GM12878 (cell line): ENCODE measurements around the gene NINL. TPM values are rescaled to one million over a fixed set of nuclear protein-coding genes. Genes with fewer than 3 reads are reported as not detected.
A peak's percentile ranks its signal among the peaks of the same experiment; 100 is the strongest.

Source experiments
- ATAC-seq: fragments of 200-7000 bp; cut with Tn5 transposase; 3 replicates; pipeline ENCODE4 v1.9.1; 2020; ENCODE audit warnings: mild to moderate bottlenecking, moderate library complexity
- BruUV-seq: library from RNA; stranded (reverse); fragments of 400-500 nt; replicated peaks from 2 replicates; lab custom pipeline; 2021; lab: Mats Ljungman, UMichigan
- CTCF ChIA-PET: fragments of 300-600 bp; sonication (Branson Sonifier 250); formaldehyde crosslinking; extraction: SDS; loops from one replicate; lab custom pipeline; 2021; ENCODE audit warnings: inconsistent platforms; lab: Yijun Ruan, JAX
- POLR2A ChIA-PET: fragments of 350-600 bp; formaldehyde crosslinking; extraction: SDS; loops from one replicate; lab custom pipeline; 2021; ENCODE audit warnings: inconsistent platforms; lab: Charles Lee
- RAD21 ChIA-PET: fragments of 300-600 bp; sonication (Branson Sonifier 250); formaldehyde crosslinking; loops from one replicate; lab custom pipeline; 2023; ENCODE audit warnings: antibody characterized with exemption; ENCODE audit not compliant: unreplicated experiment; lab: Charles Lee
- SMC1A ChIA-PET: fragments of 300-600 bp; sonication (Branson Sonifier 250); formaldehyde crosslinking; loops from one replicate; lab custom pipeline; 2023; ENCODE audit not compliant: unreplicated experiment, uncharacterized antibody; lab: Charles Lee
- DNase-seq: peaks from one replicate; pipeline ENCODE4 v3.0.0-alpha.2; 2011; ENCODE audit warnings: low read depth, low spot score
- FAIRE-seq: peaks from 3 replicates; lab custom pipeline; 2011; peaks lifted over from hg19 to GRCh38; lab: Jason Lieb, UNC
- H2AFZ ChIP-seq: 2 replicates; pipeline ENCODE4 v1.6.0; 2011; ENCODE audit warnings: low read depth, low read length, control low read depth; ENCODE audit not compliant: control insufficient read depth
- H3K27ac ChIP-seq: 2 replicates; pipeline ENCODE4 v1.5.1; 2011; ENCODE audit warnings: control low read depth; ENCODE audit not compliant: control insufficient read depth, insufficient read depth
- H3K27me3 ChIP-seq, 2 experiments: replicated peaks in 1 of 2; 2 replicates each; pipeline versions ENCODE4 v1.6.0 to v1.6.1; 2011; ENCODE audit warnings: low read length in 1 of 2; ENCODE audit not compliant: control insufficient read depth in 2 of 2, insufficient read depth in 2 of 2
- H3K36me3 ChIP-seq, 2 experiments: 2 replicates each; pipeline ENCODE4 v1.5.1; 2011; ENCODE audit warnings: low read length in 1 of 2; ENCODE audit not compliant: control insufficient read depth in 2 of 2, insufficient read depth in 2 of 2
- H3K4me1 ChIP-seq: 2 replicates; pipeline ENCODE4 v1.6.1; 2011; ENCODE audit warnings: mild to moderate bottlenecking, low read length, moderate library complexity, mixed read lengths; ENCODE audit not compliant: control insufficient read depth, insufficient read depth
- H3K4me2 ChIP-seq: 2 replicates; pipeline ENCODE4 v1.6.0; 2011; ENCODE audit warnings: control low read depth; ENCODE audit not compliant: control insufficient read depth, insufficient read depth
- H3K4me3 ChIP-seq: fragments of 200-600 bp; sonication (generic); 2 replicates; pipeline ENCODE4 v1.5.1; 2016
- H3K79me2 ChIP-seq: 2 replicates; pipeline ENCODE4 v1.6.0; 2011; ENCODE audit warnings: low read length; ENCODE audit not compliant: control insufficient read depth, insufficient read depth
- H3K9ac ChIP-seq: 2 replicates; pipeline ENCODE4 v1.8.0; 2011; ENCODE audit warnings: low read length, control low read depth, mixed read lengths; ENCODE audit not compliant: control insufficient read depth, insufficient read depth
- H3K9me3 ChIP-seq: replicated peaks from 3 replicates; pipeline ENCODE4 v1.5.1; 2011; ENCODE audit warnings: mild to moderate bottlenecking, low read length; ENCODE audit not compliant: control insufficient read depth, insufficient read depth
- H4K20me1 ChIP-seq: 2 replicates; pipeline ENCODE4 v1.6.0; 2011; ENCODE audit not compliant: control insufficient read depth, insufficient read depth
- CBX5 ChIP-seq: sonication (generic); IDR thresholded peaks from 2 replicates; pipeline ENCODE4 v1.6.1; 2016; ENCODE audit warnings: low read depth, moderate library complexity, mild to moderate bottlenecking, inconsistent platforms
- FOXK2 ChIP-seq: fragments of 450-650 bp; IDR thresholded peaks from 2 replicates; pipeline ENCODE4 v1.6.1; 2017; ENCODE audit warnings: mild to moderate bottlenecking, moderate library complexity
- KDM1A ChIP-seq: fragments of 200-600 bp; sonication (generic); IDR thresholded peaks from 2 replicates; pipeline ENCODE4 v1.6.1; 2016; ENCODE audit warnings: borderline replicate concordance
- RAD21 ChIP-seq: IDR thresholded peaks from 2 replicates; pipeline ENCODE4 v1.6.1; 2011; ENCODE audit warnings: mild to moderate bottlenecking, low read depth, low read length, moderate library complexity; ENCODE audit not compliant: insufficient read depth
- RELA ChIP-seq: fragments of 450-650 bp; IDR thresholded peaks from 2 replicates; pipeline ENCODE4 v1.8.0; 2014; ENCODE audit warnings: borderline replicate concordance; ENCODE audit not compliant: partially characterized antibody
- SMAD5 ChIP-seq: IDR thresholded peaks from 2 replicates; pipeline ENCODE4 v1.6.1; 2016; ENCODE audit warnings: antibody characterized with exemption, low read depth
- SMC3 ChIP-seq: IDR thresholded peaks from 2 replicates; pipeline ENCODE4 v1.6.1; 2011; ENCODE audit warnings: low read length, improper control_type of control experiment, borderline replicate concordance
- SREBF1 ChIP-seq: IDR thresholded peaks from 2 replicates; pipeline ENCODE4 v1.6.1; 2012; ENCODE audit warnings: mild to moderate bottlenecking, low read length
- ZNF207 ChIP-seq: fragments of 450-650 bp; IDR thresholded peaks from 2 replicates; pipeline ENCODE4 v1.6.1; 2014; ENCODE audit warnings: antibody characterized with exemption, mild to moderate bottlenecking, borderline replicate concordance
- ZNF274 ChIP-seq: IDR thresholded peaks from one replicate; pipeline ENCODE4 v1.8.0; 2011; ENCODE audit not compliant: insufficient read length, insufficient read depth
- WGBS: methylation state at CpG from one replicate; pipeline ENCODE4 v1.1.6; 2016; ENCODE audit warnings: low lambda C conversion rate; ENCODE audit not compliant: insufficient replicate concordance, insufficient coverage; ENCODE audit errors: missing lambda C conversion rate; 5-methylcytosine and 5-hydroxymethylcytosine counted together
- in situ Hi-C: fragments of 300-500 bp; cut with MboI; formaldehyde crosslinking; loops from 9 replicates; pipeline ENCODE4 v1.14.3; 2018; ENCODE audit warnings: mixed read lengths
- intact Hi-C: fragments of 100-400 bp; cut with micrococcal nuclease; formaldehyde crosslinking; loops from one replicate; pipeline ENCODE4 v1.14.2; 2022; ENCODE audit not compliant: unreplicated experiment
- polyA plus RNA-seq, 11 experiments: library from polyadenylated mRNA; depleted of rRNA in 4 of 11; unstranded in 6 of 11; stranded (reverse) in 5 of 11; fragments of >200 nt; fragmentation: Nextera tagmentation in 4 of 11; fragmentation: Illumina TruSeq in 1 of 11; extraction: Ambion mirVana in 4 of 11; extraction: Trizol in 1 of 11; gene quantifications; 1 replicate in 1 of 11; 2 replicates in 10 of 11; pipeline versions ENCODE4 v1.2.1 to v1.2.3, GENCODE V29; 2011 to 2016; ENCODE audit warnings: inconsistent platforms in 2 of 11, missing spikeins in 2 of 11, low read depth in 1 of 11
- total RNA-seq, 4 experiments: library from RNA; depleted of rRNA in 3 of 4; stranded (reverse); fragments of >200 nt in 3 of 4; fragmentation: Illumina TruSeq in 1 of 4; extraction: Trizol in 1 of 4; gene quantifications; 2 replicates each; pipeline versions ENCODE4 v1.2.1 to v1.2.3, GENCODE V29; 2013 to 2021
- TF ChIP-seq, protein P1 (sequence below): fragments of 450-650 bp; IDR thresholded peaks from 2 replicates; pipeline ENCODE4 v1.6.1; 2017; ENCODE audit warnings: borderline replicate concordance
- TF ChIP-seq, protein P2 (sequence below): fragments of 450-650 bp; IDR thresholded peaks from 2 replicates; pipeline ENCODE4 v1.6.1; 2018; ENCODE audit warnings: borderline replicate concordance, mild to moderate bottlenecking; ENCODE audit not compliant: partially characterized antibody
- TF ChIP-seq, protein P3 (sequence below): IDR thresholded peaks from 2 replicates; pipeline ENCODE4 v1.6.1; 2011; ENCODE audit warnings: borderline replicate concordance, low read depth, mild to moderate bottlenecking, moderate library complexity, low read length; ENCODE audit not compliant: insufficient read depth, poor library complexity, severe bottlenecking
- TF ChIP-seq, protein P4 (sequence below): IDR thresholded peaks from 2 replicates; pipeline ENCODE4 v1.6.1; 2012; ENCODE audit warnings: low read depth, low read length, improper control_type of control experiment

NINL gene
- total and polyA plus RNA-seq, 10 of the 15 experiments (the other 5 are each of a cell fraction or from before 2014, with no cell fraction given): 0.04 to 0.77 (median 0.23) TPM; not detected in 1

DNA sequence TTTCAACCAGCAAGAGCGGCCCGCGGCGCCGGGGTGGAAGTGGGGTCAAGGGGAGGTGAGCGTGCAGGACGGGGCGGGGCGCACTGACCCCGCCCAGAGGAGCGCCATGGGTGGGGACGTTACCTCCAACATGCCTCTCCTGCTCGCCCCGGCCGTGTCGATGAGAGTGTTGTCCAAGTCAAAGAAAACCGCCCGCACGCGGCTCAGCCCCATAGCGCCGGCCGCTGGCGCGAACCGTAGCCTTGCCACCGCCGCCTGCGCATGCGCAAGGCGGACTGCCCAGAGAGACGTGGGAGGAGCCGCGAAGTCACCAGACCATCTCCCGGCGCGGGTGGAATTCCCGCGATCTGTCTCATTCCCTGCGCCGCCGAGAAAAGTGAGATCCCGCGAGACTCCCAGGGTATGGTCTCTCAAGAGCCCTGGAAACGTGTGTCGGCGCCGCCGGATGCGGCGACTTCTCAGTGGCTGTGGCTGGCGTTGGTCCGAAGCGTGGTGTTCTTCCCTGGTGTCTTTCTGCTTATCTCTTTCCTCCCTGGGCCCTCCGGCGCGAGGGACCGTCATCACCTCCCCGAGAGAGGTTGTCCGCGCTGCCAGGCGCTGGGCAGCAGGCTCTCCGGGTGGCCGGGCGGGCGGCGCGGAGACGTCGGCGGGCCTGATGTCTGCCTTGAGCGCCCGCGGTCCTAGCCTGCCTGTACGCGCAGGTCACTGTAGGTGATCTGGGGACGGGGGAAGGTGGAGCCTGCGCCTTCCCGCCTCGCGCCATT, 38.6 kb upstream of the NINL start, which contains the start of gene NANP:
Gene NANP, minus strand, starts transcription at position 279 of the 764 bp plus-strand sequence. Its CDS starts 66 bp downstream, at position 213.
- Histone ChIP-seq H3K4me1 (peaks cover 3% of the 10 kb centered on the region; the same call in 1 of the 2 replicates), H3K9ac (peak within 1 kb of the TSS; percentile 93), H3K27me3 (no peaks in the 10 kb centered on the region), H3K36me3 (no peaks in the 10 kb centered on the region), H3K27ac (peak within 1 kb of the TSS; percentile 93), H3K4me3 (peak within 1 kb of the TSS; percentile 86), H3K9me3 (peaks cover 2% of the 10 kb centered on the region; the same call in 1 of the 3 replicates), H2AFZ (peak within 1 kb of the TSS; percentile 86), H4K20me1 (no peaks in the 10 kb centered on the region), H3K4me2 (peak within 1 kb of the TSS; percentile 97), H3K79me2 (peaks cover 20% of the 10 kb centered on the region)
- DNase-seq (peak; percentile 86), FAIRE-seq (peak; percentile 96), ATAC-seq (peak; percentile 88)
- WGBS: under 1% methylated on average over 81 of the region's 81 CpGs
- no TSS peak for BruUV-seq
- SMC1A ChIA-PET: interaction anchor here (1.2 kb wide), 1 partner anchor 68 kb away, joined by 3 read pairs; no protein-coding TSS in a partner anchor
- intact Hi-C loops (loop anchor here (1.0 to 10.0 kb wide), 3 partner anchors 72 to 309 kb away; partner anchors contain the start of gene ZNF337), in situ Hi-C loops (loop anchor here (5.0 to 25.0 kb wide), 3 partner anchors 73 to 538 kb away; partner anchors contain the start of gene ZNF337)
- RAD21 ChIA-PET: no interaction called here
- POLR2A ChIA-PET: no interaction called here
- CTCF ChIA-PET: no interaction called here
- TF ChIP-seq KDM1A (no peak), SMC3 (no peak), SREBF1 (0 out of 2 replicates have a peak, but pooled peaks have one; percentile 22), CBX5 (peak; percentile 64; the same call in 1 of the 2 replicates), ZNF274 (no peak), ZNF207 (no peak; the same call in 1 of the 2 replicates), SMAD5 (peak; percentile 66; the same call in 1 of the 2 replicates), FOXK2 (no peak), RELA (no peak), RAD21 (no peak)
- TF ChIP-seq, protein P1, sequence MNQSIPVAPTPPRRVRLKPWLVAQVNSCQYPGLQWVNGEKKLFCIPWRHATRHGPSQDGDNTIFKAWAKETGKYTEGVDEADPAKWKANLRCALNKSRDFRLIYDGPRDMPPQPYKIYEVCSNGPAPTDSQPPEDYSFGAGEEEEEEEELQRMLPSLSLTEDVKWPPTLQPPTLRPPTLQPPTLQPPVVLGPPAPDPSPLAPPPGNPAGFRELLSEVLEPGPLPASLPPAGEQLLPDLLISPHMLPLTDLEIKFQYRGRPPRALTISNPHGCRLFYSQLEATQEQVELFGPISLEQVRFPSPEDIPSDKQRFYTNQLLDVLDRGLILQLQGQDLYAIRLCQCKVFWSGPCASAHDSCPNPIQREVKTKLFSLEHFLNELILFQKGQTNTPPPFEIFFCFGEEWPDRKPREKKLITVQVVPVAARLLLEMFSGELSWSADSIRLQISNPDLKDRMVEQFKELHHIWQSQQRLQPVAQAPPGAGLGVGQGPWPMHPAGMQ: peak; percentile 74
- TF ChIP-seq, protein P2, sequence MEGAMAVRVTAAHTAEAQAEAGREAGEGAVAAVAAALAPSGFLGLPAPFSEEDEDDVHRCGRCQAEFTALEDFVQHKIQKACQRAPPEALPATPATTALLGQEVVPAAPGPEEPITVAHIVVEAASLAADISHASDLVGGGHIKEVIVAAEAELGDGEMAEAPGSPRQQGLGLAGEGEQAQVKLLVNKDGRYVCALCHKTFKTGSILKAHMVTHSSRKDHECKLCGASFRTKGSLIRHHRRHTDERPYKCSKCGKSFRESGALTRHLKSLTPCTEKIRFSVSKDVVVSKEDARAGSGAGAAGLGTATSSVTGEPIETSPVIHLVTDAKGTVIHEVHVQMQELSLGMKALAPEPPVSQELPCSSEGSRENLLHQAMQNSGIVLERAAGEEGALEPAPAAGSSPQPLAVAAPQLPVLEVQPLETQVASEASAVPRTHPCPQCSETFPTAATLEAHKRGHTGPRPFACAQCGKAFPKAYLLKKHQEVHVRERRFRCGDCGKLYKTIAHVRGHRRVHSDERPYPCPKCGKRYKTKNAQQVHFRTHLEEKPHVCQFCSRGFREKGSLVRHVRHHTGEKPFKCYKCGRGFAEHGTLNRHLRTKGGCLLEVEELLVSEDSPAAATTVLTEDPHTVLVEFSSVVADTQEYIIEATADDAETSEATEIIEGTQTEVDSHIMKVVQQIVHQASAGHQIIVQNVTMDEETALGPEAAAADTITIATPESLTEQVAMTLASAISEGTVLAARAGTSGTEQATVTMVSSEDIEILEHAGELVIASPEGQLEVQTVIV: no peak
- TF ChIP-seq, protein P3, sequence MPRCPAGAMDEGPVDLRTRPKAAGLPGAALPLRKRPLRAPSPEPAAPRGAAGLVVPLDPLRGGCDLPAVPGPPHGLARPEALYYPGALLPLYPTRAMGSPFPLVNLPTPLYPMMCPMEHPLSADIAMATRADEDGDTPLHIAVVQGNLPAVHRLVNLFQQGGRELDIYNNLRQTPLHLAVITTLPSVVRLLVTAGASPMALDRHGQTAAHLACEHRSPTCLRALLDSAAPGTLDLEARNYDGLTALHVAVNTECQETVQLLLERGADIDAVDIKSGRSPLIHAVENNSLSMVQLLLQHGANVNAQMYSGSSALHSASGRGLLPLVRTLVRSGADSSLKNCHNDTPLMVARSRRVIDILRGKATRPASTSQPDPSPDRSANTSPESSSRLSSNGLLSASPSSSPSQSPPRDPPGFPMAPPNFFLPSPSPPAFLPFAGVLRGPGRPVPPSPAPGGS: peak; percentile 24
- TF ChIP-seq, protein P4, sequence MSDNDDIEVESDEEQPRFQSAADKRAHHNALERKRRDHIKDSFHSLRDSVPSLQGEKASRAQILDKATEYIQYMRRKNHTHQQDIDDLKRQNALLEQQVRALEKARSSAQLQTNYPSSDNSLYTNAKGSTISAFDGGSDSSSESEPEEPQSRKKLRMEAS: peak; percentile 69; the same call in 1 of the 2 replicates
